Skeletal muscle satellite cell (primary cell): Measurements from ENCODE around the gene PUS7.
"Not testable (repeated sequence)": the region's sequence is repeated elsewhere in the genome, so short reads cannot be mapped to it uniquely, and the experiment has no call there.

Experiments
- H3K27me3 ChIP-seq: 2 replicates; pipeline ENCODE4 v1.7.0; 2013; ENCODE audit warnings: low read length; ENCODE audit not compliant: control insufficient read depth, insufficient read depth
- H3K36me3 ChIP-seq: 2 replicates; pipeline ENCODE4 v1.7.0; 2013; ENCODE audit warnings: mild to moderate bottlenecking, control low read depth, low read length; ENCODE audit not compliant: insufficient read depth
- H3K4me1 ChIP-seq: 2 replicates; pipeline ENCODE4 v1.7.0; 2013; ENCODE audit warnings: low read length; ENCODE audit not compliant: control insufficient read depth, insufficient read depth
- H3K4me2 ChIP-seq: 2 replicates; pipeline ENCODE4 v1.7.0; 2013; ENCODE audit warnings: mild to moderate bottlenecking, low read length
- H3K4me3 ChIP-seq: 2 replicates; pipeline ENCODE4 v1.7.0; 2013; ENCODE audit warnings: low read length
- H3K9ac ChIP-seq: 2 replicates; pipeline ENCODE4 v1.7.0; 2013; ENCODE audit warnings: mild to moderate bottlenecking, low read depth, low read length, moderate library complexity
- H3K9me3 ChIP-seq: replicated peaks from 2 replicates; pipeline ENCODE4 v1.7.0; 2013; ENCODE audit warnings: mild to moderate bottlenecking, control low read depth, low read length

The PUS7 gene

GRCh38 chr7:105462765-105463420, 59.2 kb downstream of the PUS7 start:
- H3K4me3 ChIP-seq, result no peak overlapping the region
- no peak overlapping the region for H3K4me2 ChIP-seq
- H3K27me3 ChIP-seq, result no peaks in the 10 kb centered on the region
- H3K36me3 ChIP-seq, result peaks cover 15% of the 10 kb centered on the region
- no peaks in the 10 kb centered on the region for H3K9me3 ChIP-seq
- no peak overlapping the region for H3K9ac ChIP-seq
- H3K4me1 ChIP-seq, result no peaks in the 10 kb centered on the region

- Histone ChIP-seq H3K27me3 (no peaks in the 10 kb centered on the region), H3K36me3 (peaks cover 25% of the 10 kb centered on the region), H3K4me2 (no peak overlapping the region), H3K9me3 (no peaks in the 10 kb centered on the region), H3K9ac (no peak overlapping the region), H3K4me3 (no peak overlapping the region), H3K4me1 (no peaks in the 10 kb centered on the region)
These were observed 60.6 kb downstream of the PUS7 start for GRCh38 chr7:105461518-105461917.

- Histone ChIP-seq H3K9ac (no peak overlapping the region), H3K4me2 (no peak overlapping the region), H3K36me3 (peaks cover 21% of the 10 kb centered on the region), H3K9me3 (no peaks in the 10 kb centered on the region), H3K4me1 (peaks cover 21% of the 10 kb centered on the region), H3K27me3 (no peaks in the 10 kb centered on the region), H3K4me3 (no peak overlapping the region)
These were observed 64.3 kb downstream of the PUS7 start for GRCh38 chr7:105457619-105458225.

- peak overlapping the region; percentile 67 for H3K9ac ChIP-seq
- H3K4me3 ChIP-seq, result no peak overlapping the region
- H3K27me3 ChIP-seq, result no peaks in the 10 kb centered on the region
- H3K4me1 ChIP-seq, result peaks cover 21% of the 10 kb centered on the region
- no peaks in the 10 kb centered on the region for H3K9me3 ChIP-seq
- peaks cover 18% of the 10 kb centered on the region for H3K36me3 ChIP-seq
- peak overlapping the region; percentile 53 for H3K4me2 ChIP-seq
These were observed 67.2 kb downstream of the PUS7 start for GRCh38 chr7:105454921-105455320.

GRCh38 chr7:105454095-105454747, 67.8 kb downstream of the PUS7 start:
- peak overlapping the region; percentile 67 for H3K9ac ChIP-seq
- no peaks in the 10 kb centered on the region for H3K9me3 ChIP-seq
- H3K4me1 ChIP-seq, result peaks cover 21% of the 10 kb centered on the region
- H3K4me3 ChIP-seq, result no peak overlapping the region
- peaks cover 18% of the 10 kb centered on the region for H3K36me3 ChIP-seq
- H3K4me2 ChIP-seq, result peak overlapping the region; percentile 53
- H3K27me3 ChIP-seq, result no peaks in the 10 kb centered on the region

GRCh38 chr7:105452085-105452484, 70.0 kb downstream of the PUS7 start:
- peaks cover 5% of the 10 kb centered on the region for H3K36me3 ChIP-seq
- peaks cover 21% of the 10 kb centered on the region for H3K4me1 ChIP-seq
- H3K9me3 ChIP-seq, result no peaks in the 10 kb centered on the region
- H3K4me3 ChIP-seq, result no peak overlapping the region
- H3K27me3 ChIP-seq, result no peaks in the 10 kb centered on the region
- no peak overlapping the region for H3K4me2 ChIP-seq
- no peak overlapping the region for H3K9ac ChIP-seq

GRCh38 chr7:105450870-105451269, 71.2 kb downstream of the PUS7 start:
- H3K9me3 ChIP-seq, H3K27me3 ChIP-seq, H3K4me3 ChIP-seq, H3K4me2 ChIP-seq, H3K36me3 ChIP-seq, H3K9ac ChIP-seq: not testable (repeated sequence)
- H3K4me1 ChIP-seq, result peaks cover 21% of the 10 kb centered on the region

GRCh38 chr7:105450177-105450861, 71.8 kb downstream of the PUS7 start:
- no peak overlapping the region for H3K9ac ChIP-seq
- peaks cover 17% of the 10 kb centered on the region for H3K4me1 ChIP-seq
- no peaks in the 10 kb centered on the region for H3K9me3 ChIP-seq
- no peaks in the 10 kb centered on the region for H3K27me3 ChIP-seq
- no peak overlapping the region for H3K4me2 ChIP-seq
- H3K4me3 ChIP-seq, result no peak overlapping the region
- H3K36me3 ChIP-seq, result no peaks in the 10 kb centered on the region

- Histone ChIP-seq H3K4me1 (no peaks in the 10 kb centered on the region), H3K4me3 (no peak overlapping the region), H3K9me3 (no peaks in the 10 kb centered on the region), H3K9ac (no peak overlapping the region), H3K27me3 (no peaks in the 10 kb centered on the region), H3K36me3 (no peaks in the 10 kb centered on the region), H3K4me2 (no peak overlapping the region)
These were observed 73.9 kb downstream of the PUS7 start for GRCh38 chr7:105448181-105448580.

GRCh38 chr7:105444342-105444987, 77.6 kb downstream of the PUS7 start:
- H3K9ac ChIP-seq, result no peak overlapping the region
- peaks cover 5% of the 10 kb centered on the region for H3K4me1 ChIP-seq
- H3K4me3 ChIP-seq, result no peak overlapping the region

GRCh38 chr7:105442214-105442613, 79.9 kb downstream of the PUS7 start:
- H3K9me3 ChIP-seq, H3K9ac ChIP-seq, H3K4me3 ChIP-seq: not testable (repeated sequence)

More at GRCh38 chr7:105444342-105444987, 77.6 kb downstream of the PUS7 start:
- H3K36me3 ChIP-seq, result no peaks in the 10 kb centered on the region
- no peak overlapping the region for H3K4me2 ChIP-seq
- no peaks in the 10 kb centered on the region for H3K9me3 ChIP-seq
- H3K27me3 ChIP-seq, result no peaks in the 10 kb centered on the region

More at GRCh38 chr7:105442214-105442613, 79.9 kb downstream of the PUS7 start:
- peaks cover 11% of the 10 kb centered on the region for H3K4me1 ChIP-seq
- H3K36me3 ChIP-seq, H3K27me3 ChIP-seq, H3K4me2 ChIP-seq: not testable (repeated sequence)
